KMS-11 (cell line): ENCODE measurements around the gene PIP5K1C.

ENCODE experiments used
- H2AFZ ChIP-seq: fragments of 200-600 bp; sonication (generic); 2 replicates; pipeline ENCODE4 v1.6.1; 2016; ENCODE audit warnings: antibody characterized with exemption, mixed run types, low read depth
- H3K27ac ChIP-seq: fragments of 200-600 bp; sonication (generic); 2 replicates; pipeline ENCODE4 v1.6.1; 2016; ENCODE audit warnings: mild to moderate bottlenecking, mixed run types
- H3K27me3 ChIP-seq: fragments of 200-600 bp; sonication (generic); 2 replicates; pipeline ENCODE4 v1.6.1; 2017; ENCODE audit warnings: mild to moderate bottlenecking, low read depth, mixed run types, moderate library complexity; ENCODE audit not compliant: insufficient read depth
- H3K36me3 ChIP-seq: fragments of 200-600 bp; sonication (generic); 2 replicates; pipeline ENCODE4 v1.6.1; 2017; ENCODE audit warnings: mild to moderate bottlenecking, mixed run types; ENCODE audit not compliant: insufficient read depth
- H3K4me1 ChIP-seq: fragments of 200-600 bp; sonication (generic); 2 replicates; pipeline ENCODE4 v1.6.1; 2016; ENCODE audit warnings: mild to moderate bottlenecking, low read depth, mixed run types; ENCODE audit not compliant: poor library complexity, severe bottlenecking
- H3K4me2 ChIP-seq: fragments of 200-600 bp; sonication (generic); 2 replicates; pipeline ENCODE4 v1.7.0; 2016; ENCODE audit warnings: mild to moderate bottlenecking, mixed run types
- H3K4me3 ChIP-seq: fragments of 200-600 bp; sonication (generic); IDR thresholded peaks from 2 replicates; pipeline ENCODE4 v1.6.1; 2017; ENCODE audit warnings: low read depth, low read length, mixed read lengths; ENCODE audit not compliant: insufficient read depth
- H3K79me2 ChIP-seq: fragments of 200-600 bp; sonication (generic); 2 replicates; pipeline ENCODE4 v1.6.1; 2016; ENCODE audit warnings: low read depth, mixed run types; ENCODE audit not compliant: insufficient read depth
- H3K9ac ChIP-seq: fragments of 200-600 bp; sonication (generic); 2 replicates; pipeline ENCODE4 v1.6.1; 2016; ENCODE audit warnings: mild to moderate bottlenecking, mixed run types
- H4K20me1 ChIP-seq: fragments of 200-600 bp; sonication (generic); 2 replicates; pipeline ENCODE4 v1.6.1; 2016; ENCODE audit warnings: mild to moderate bottlenecking, mixed run types; ENCODE audit not compliant: insufficient read depth
- CTCF ChIP-seq: fragments of 200-600 bp; sonication (generic); conservative IDR thresholded peaks from 2 replicates; pipeline ENCODE4 v1.6.1; 2017; ENCODE audit warnings: low read depth, mild to moderate bottlenecking, antibody characterized with exemption, low read length, moderate library complexity, mixed read lengths

PIP5K1C gene

GRCh38 chr19:3610745-3611717 lies 89.2 kb downstream of the PIP5K1C start:
- no peaks in the 10 kb centered on the region for H3K79me2 ChIP-seq
- TF ChIP-seq CTCF = no peak
- H3K4me1 ChIP-seq = peaks cover 4% of the 10 kb centered on the region
- H3K4me3 ChIP-seq = no peak overlapping the region
- H3K36me3 ChIP-seq = no peaks in the 10 kb centered on the region
- no peak overlapping the region for H3K27ac ChIP-seq
- H3K4me2 ChIP-seq = no peak overlapping the region
- no peaks in the 10 kb centered on the region for H3K27me3 ChIP-seq
- H2AFZ ChIP-seq = no peak overlapping the region
- no peaks in the 10 kb centered on the region for H4K20me1 ChIP-seq
- H3K9ac ChIP-seq = no peak overlapping the region

GRCh38 chr19:3609779-3610719 lies 90.2 kb downstream of the PIP5K1C start:
- Histone ChIP-seq H3K27me3 (no peaks in the 10 kb centered on the region; the same call in 1 of the 2 replicates), H3K4me3 (no peak overlapping the region), H3K9ac (no peak overlapping the region), H3K4me2 (no peak overlapping the region), H3K79me2 (no peaks in the 10 kb centered on the region), H3K27ac (no peak overlapping the region), H3K4me1 (peaks cover 5% of the 10 kb centered on the region), H2AFZ (no peak overlapping the region), H4K20me1 (no peaks in the 10 kb centered on the region), H3K36me3 (no peaks in the 10 kb centered on the region)
- TF ChIP-seq CTCF = no peak

- Histone ChIP-seq H3K27ac (no peak overlapping the region), H3K27me3 (no peaks in the 10 kb centered on the region; the same call in 1 of the 2 replicates), H3K4me2 (no peak overlapping the region), H4K20me1 (no peaks in the 10 kb centered on the region), H3K4me3 (no peak overlapping the region), H3K9ac (no peak overlapping the region), H3K4me1 (peaks cover 5% of the 10 kb centered on the region), H2AFZ (no peak overlapping the region), H3K36me3 (no peaks in the 10 kb centered on the region), H3K79me2 (no peaks in the 10 kb centered on the region)
- no peak for TF ChIP-seq CTCF
Measured at GRCh38 chr19:3608750-3609322, 91.4 kb downstream of the PIP5K1C start.

- Histone ChIP-seq H3K4me2 (no peak overlapping the region), H3K4me1 (peaks cover 5% of the 10 kb centered on the region), H3K9ac (no peak overlapping the region), H4K20me1 (no peaks in the 10 kb centered on the region), H3K36me3 (no peaks in the 10 kb centered on the region), H3K27ac (no peak overlapping the region), H3K4me3 (no peak overlapping the region), H2AFZ (no peak overlapping the region), H3K79me2 (no peaks in the 10 kb centered on the region), H3K27me3 (no peaks in the 10 kb centered on the region; the same call in 1 of the 2 replicates)
- TF ChIP-seq CTCF = no peak
Measured at GRCh38 chr19:3608079-3608641, 92.1 kb downstream of the PIP5K1C start.
